Smooth muscle cell (in vitro differentiated cells): ENCODE results near the gene EFHC1. TPM values are rescaled to one million over a fixed set of nuclear protein-coding genes. Genes with fewer than 3 reads are reported as not detected.

ENCODE experiments used
- DNase-seq: peaks from one replicate; lab custom pipeline; 2025; ENCODE audit not compliant: unreplicated experiment; lab: John Stamatoyannopoulos, UW
- H2AFZ ChIP-seq: fragments of 200-600 bp; sonication (generic); 2 replicates; pipeline ENCODE4 v1.6.0; 2016; ENCODE audit warnings: antibody characterized with exemption, low read depth, mild to moderate bottlenecking
- H3F3A ChIP-seq: fragments of 200-600 bp; sonication (generic); 2 replicates; pipeline ENCODE4 v1.6.0; 2017; ENCODE audit warnings: antibody characterized with exemption, low read depth
- H3K27ac ChIP-seq: fragments of 200-600 bp; sonication (generic); 2 replicates; pipeline ENCODE4 v1.5.1; 2016; ENCODE audit warnings: low read depth, mild to moderate bottlenecking
- H3K27me3 ChIP-seq: fragments of 200-600 bp; sonication (generic); 2 replicates; pipeline ENCODE4 v1.6.1; 2016; ENCODE audit warnings: low read depth, mild to moderate bottlenecking
- H3K36me3 ChIP-seq: fragments of 200-600 bp; sonication (generic); 2 replicates; pipeline ENCODE4 v1.5.1; 2016; ENCODE audit warnings: low read depth
- H3K4me1 ChIP-seq: fragments of 200-600 bp; sonication (generic); 2 replicates; pipeline ENCODE4 v1.5.1; 2016; ENCODE audit warnings: low read depth
- H3K4me2 ChIP-seq: fragments of 200-600 bp; sonication (generic); 2 replicates; pipeline ENCODE4 v1.6.0; 2016; ENCODE audit warnings: mild to moderate bottlenecking
- H3K4me3 ChIP-seq: fragments of 200-600 bp; sonication (generic); 2 replicates; pipeline ENCODE4 v1.5.1; 2016; ENCODE audit warnings: mild to moderate bottlenecking
- H3K79me2 ChIP-seq: fragments of 200-600 bp; sonication (generic); 2 replicates; pipeline ENCODE4 v1.6.0; 2016; ENCODE audit warnings: low read depth, mild to moderate bottlenecking
- H3K9ac ChIP-seq: fragments of 200-600 bp; sonication (generic); 2 replicates; pipeline ENCODE4 v1.6.0; 2016; ENCODE audit warnings: low read depth
- H3K9me3 ChIP-seq: fragments of 200-600 bp; sonication (generic); replicated peaks from 2 replicates; pipeline ENCODE4 v1.5.1; 2016; ENCODE audit warnings: low read depth
- H4K20me1 ChIP-seq: fragments of 200-600 bp; sonication (generic); 2 replicates; pipeline ENCODE4 v1.6.0; 2016; ENCODE audit warnings: low read depth
- CTCF ChIP-seq: fragments of 200-600 bp; sonication (generic); IDR thresholded peaks from 2 replicates; pipeline ENCODE4 v1.5.1; 2017; ENCODE audit warnings: borderline replicate concordance, mild to moderate bottlenecking, antibody characterized with exemption; ENCODE audit not compliant: insufficient read depth, poor library complexity, severe bottlenecking
- WGBS: methylation state at CpG from one replicate; pipeline ENCODE4 v1.1.7; 2016; ENCODE audit warnings: low lambda C conversion rate; 5-methylcytosine and 5-hydroxymethylcytosine counted together
- polyA plus RNA-seq: library from polyadenylated mRNA; unstranded; fragments of >200 nt; fragmentation: Nextera tagmentation; extraction: Ambion mirVana; gene quantifications from 2 replicates; pipeline ENCODE4 v1.2.1, GENCODE V29; 2016
- total RNA-seq: library from RNA; depleted of rRNA; stranded (reverse); fragments of >200 nt; gene quantifications from 2 replicates; pipeline ENCODE4 v1.2.3, GENCODE V29; 2014

Gene EFHC1
- total and polyA plus RNA-seq, 2 experiments from 2014 or later, result 11.0 to 25.9 TPM

GRCh38 chr6:52535711-52536423 lies 115.7 kb downstream of the EFHC1 start:
- H3K4me2 ChIP-seq, result no peak overlapping the region
- H3K79me2 ChIP-seq, result peaks cover 32% of the 10 kb centered on the region
- WGBS, result 89% methylated on average over 5 of the region's 5 CpGs
- no peaks in the 10 kb centered on the region for H3K27me3 ChIP-seq
- no peak overlapping the region for H2AFZ ChIP-seq
- H3K4me1 ChIP-seq, result peaks cover 13% of the 10 kb centered on the region
- no peaks in the 10 kb centered on the region for H3K9me3 ChIP-seq
- H4K20me1 ChIP-seq, result no peaks in the 10 kb centered on the region
- no peak for DNase-seq
- TF ChIP-seq CTCF, result no peak
- no peak overlapping the region for H3K27ac ChIP-seq
- H3K9ac ChIP-seq, result no peak overlapping the region
- H3F3A ChIP-seq, result peaks cover 7% of the 10 kb centered on the region
- no peak overlapping the region for H3K4me3 ChIP-seq
- H3K36me3 ChIP-seq, result no peaks in the 10 kb centered on the region

- H3K4me3 ChIP-seq, result no peak overlapping the region
- H3K4me2 ChIP-seq, result no peak overlapping the region
- no peaks in the 10 kb centered on the region for H3K27me3 ChIP-seq
- H3F3A ChIP-seq, result peaks cover 7% of the 10 kb centered on the region
- H3K4me1 ChIP-seq, result peaks cover 13% of the 10 kb centered on the region
- no peak overlapping the region for H2AFZ ChIP-seq
- no peak overlapping the region for H3K27ac ChIP-seq
- H3K36me3 ChIP-seq, result no peaks in the 10 kb centered on the region
- H3K79me2 ChIP-seq, result peaks cover 38% of the 10 kb centered on the region
- TF ChIP-seq CTCF, result no peak
- H4K20me1 ChIP-seq, result no peaks in the 10 kb centered on the region
- H3K9ac ChIP-seq, result no peak overlapping the region
- H3K9me3 ChIP-seq, result no peaks in the 10 kb centered on the region
- no peak for DNase-seq
- WGBS, result 95% methylated on average over 6 of the region's 6 CpGs
Measured at GRCh38 chr6:52536424-52536916, 116.3 kb downstream of the EFHC1 start.

- H2AFZ ChIP-seq, result no peak overlapping the region
- H3K9me3 ChIP-seq, result no peaks in the 10 kb centered on the region
- peak overlapping the region; percentile 71 for H3K27ac ChIP-seq
- peaks cover 13% of the 10 kb centered on the region for H3K4me1 ChIP-seq
- H3K4me2 ChIP-seq, result no peak overlapping the region
- no peak overlapping the region for H3K4me3 ChIP-seq
- no peaks in the 10 kb centered on the region for H3K36me3 ChIP-seq
- WGBS, result 86% methylated on average over 8 of the region's 8 CpGs
- peaks cover 42% of the 10 kb centered on the region for H3K79me2 ChIP-seq
- H3F3A ChIP-seq, result peaks cover 7% of the 10 kb centered on the region
- no peak for TF ChIP-seq CTCF
- H4K20me1 ChIP-seq, result no peaks in the 10 kb centered on the region
- H3K9ac ChIP-seq, result no peak overlapping the region
- no peak for DNase-seq
- no peaks in the 10 kb centered on the region for H3K27me3 ChIP-seq
Measured at GRCh38 chr6:52537001-52537753, 117.0 kb downstream of the EFHC1 start.
